GM18909 (cell line): ENCODE data around the gene SPEM2.

Experiments used
- ATAC-seq: cut with Tn5 transposase; IDR thresholded peaks from one replicate; pipeline ENCODE4 v1.9.1; 2021; ENCODE audit warnings: mild to moderate bottlenecking; ENCODE audit not compliant: unreplicated experiment, poor library complexity

SPEM2 gene

GRCh38 chr17:7440113-7440833, 14.9 kb downstream of the SPEM2 start:
- ATAC-seq: no peak

GRCh38 chr17:7440834-7441195, 15.4 kb downstream of the SPEM2 start:
- ATAC-seq: no peak

GRCh38 chr17:7441266-7441665, 15.8 kb downstream of the SPEM2 start:
- ATAC-seq: no peak

- ATAC-seq: no peak
Measured at GRCh38 chr17:7442142-7442541, 16.7 kb downstream of the SPEM2 start.

GRCh38 chr17:7443499-7444485, 18.4 kb downstream of the SPEM2 start:
- ATAC-seq: no peak

- ATAC-seq: no peak
Measured at GRCh38 chr17:7444682-7445618, 19.5 kb downstream of the SPEM2 start, which contains the start of gene CHRNB1. Gene CHRNB1 (plus strand): TSS chr17:7445061. CDS start chr17:7445128, 67 bp downstream.

GRCh38 chr17:7445619-7445968, 20.2 kb downstream of the SPEM2 start:
- no peak for ATAC-seq

GRCh38 chr17:7448461-7448860, 23.0 kb downstream of the SPEM2 start:
- ATAC-seq: no peak

- no peak for ATAC-seq
Measured at GRCh38 chr17:7459961-7460545, 34.6 kb downstream of the SPEM2 start.

GRCh38 chr17:7460850-7461660, 35.6 kb downstream of the SPEM2 start:
- ATAC-seq: no peak

- no peak for ATAC-seq
Measured at GRCh38 chr17:7462474-7463371, 37.3 kb downstream of the SPEM2 start.

- no peak for ATAC-seq
Measured at GRCh38 chr17:7463372-7463846, 38.0 kb downstream of the SPEM2 start.

- ATAC-seq: no peak
Measured at GRCh38 chr17:7464081-7464480, 38.7 kb downstream of the SPEM2 start.

GRCh38 chr17:7465597-7466275, 40.3 kb downstream of the SPEM2 start:
- ATAC-seq: no peak

- ATAC-seq: no peak
Measured at GRCh38 chr17:7466318-7466638, 40.9 kb downstream of the SPEM2 start.

- ATAC-seq: no peak
Measured at GRCh38 chr17:7466639-7467341, 41.4 kb downstream of the SPEM2 start.

- no peak for ATAC-seq
Measured at GRCh38 chr17:7467498-7467897, 42.1 kb downstream of the SPEM2 start.
